ENCODE measurements around the gene TYW1.
"Not testable (repeated sequence)": the region's sequence is repeated elsewhere in the genome, so short reads cannot be mapped to it uniquely, and the experiment has no call there.

TYW1 gene

DNA sequence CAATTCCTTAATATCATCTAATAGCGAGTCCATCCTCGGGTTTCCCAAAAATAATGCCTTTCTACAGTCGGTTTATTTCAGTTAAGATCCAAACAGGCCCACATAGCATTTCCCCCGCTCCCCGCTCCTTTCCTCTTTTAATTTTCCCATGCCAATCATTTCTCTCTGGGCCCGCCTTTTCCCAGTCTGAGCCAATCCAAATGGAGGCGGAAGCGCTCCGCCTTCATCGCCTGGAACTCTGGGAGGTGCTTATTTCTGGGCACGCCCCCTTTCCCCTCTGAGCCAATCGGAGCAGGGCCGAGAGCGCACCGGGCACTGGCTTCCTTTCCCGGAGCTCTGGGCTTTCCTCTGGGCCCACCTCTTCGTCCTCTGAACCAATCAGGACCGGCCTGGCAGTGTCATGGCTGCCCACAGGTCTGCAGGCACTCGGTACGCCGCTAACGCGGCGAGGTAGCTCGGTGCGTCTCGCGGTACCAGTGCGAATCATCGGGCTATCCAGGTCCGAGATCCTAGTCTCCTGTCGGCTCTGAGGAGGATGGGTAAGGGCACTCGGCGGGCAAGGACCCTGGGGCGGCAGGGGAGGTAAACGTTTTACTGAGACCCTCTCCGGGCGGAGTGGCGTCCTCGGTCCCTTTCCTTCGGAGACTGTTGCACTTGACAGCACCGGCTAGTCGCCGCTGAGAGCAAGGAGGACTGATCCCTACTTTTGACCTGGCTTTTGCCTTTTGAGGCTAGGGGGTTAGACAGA is at the start of gene TYW1:
Gene TYW1, plus strand, starts transcription at position 390 of the 748 bp plus-strand sequence. Its CDS starts 146 bp downstream, at position 536.
- H3K4me1 ChIP-seq (ENCODE audit: control insufficient read depth, insufficient read depth, low read length); H3K36me3 ChIP-seq (ENCODE audit: control insufficient read depth, insufficient read depth, low read length); H3K27me3 ChIP-seq (ENCODE audit: control insufficient read depth, insufficient read depth, low read length): not testable (repeated sequence)
- Histone ChIP-seq H3K27ac (ENCODE audit: low read depth, low read length) (peak within 1 kb of the TSS; percentile 77), H3K4me3 (ENCODE audit: low read length) (peak within 1 kb of the TSS; percentile 88), H3K9ac (ENCODE audit: low read length) (peak within 1 kb of the TSS; percentile 66)

DNA sequence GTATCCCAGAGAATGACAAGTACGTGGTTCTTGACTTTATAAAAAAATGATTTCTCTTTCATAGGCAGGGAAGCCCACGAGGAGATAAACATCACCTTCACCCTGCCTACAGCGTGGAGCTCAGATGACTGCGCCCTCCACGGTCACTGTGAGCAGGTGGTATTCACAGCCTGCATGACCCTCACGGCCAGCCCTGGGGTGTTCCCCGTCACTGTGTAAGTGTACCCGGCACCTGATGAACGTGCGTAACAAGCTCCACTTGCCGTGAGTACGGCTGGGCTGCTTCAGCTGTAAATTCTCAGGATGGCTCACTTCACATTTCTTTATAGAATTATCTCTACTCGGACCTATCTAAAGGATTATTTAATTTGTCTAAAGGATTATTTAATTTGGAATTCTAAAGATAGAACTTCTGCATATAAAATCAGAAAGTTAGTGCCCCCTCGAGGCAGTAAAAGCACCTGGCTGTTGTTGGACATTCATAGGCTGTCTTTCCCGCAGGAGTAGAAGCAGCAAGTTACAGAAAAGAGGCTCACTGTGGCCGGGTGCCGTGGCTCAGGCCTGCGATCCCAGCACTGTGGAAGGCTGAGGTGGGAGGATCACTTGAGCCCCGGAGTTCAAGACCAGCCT is 48.0 kb upstream of the TYW1 start:
- H3K27ac ChIP-seq (ENCODE audit: low read depth, low read length): no peak overlapping the region
- no peak overlapping the region for H3K9ac ChIP-seq (ENCODE audit: low read length)
- H3K36me3 ChIP-seq (ENCODE audit: control insufficient read depth, insufficient read depth, low read length): peaks cover 30% of the 10 kb centered on the region
- no peaks in the 10 kb centered on the region for H3K4me1 ChIP-seq (ENCODE audit: control insufficient read depth, insufficient read depth, low read length)
- no peaks in the 10 kb centered on the region for H3K27me3 ChIP-seq (ENCODE audit: control insufficient read depth, insufficient read depth, low read length)
- H3K4me3 ChIP-seq (ENCODE audit: low read length): no peak overlapping the region

- no peak overlapping the region for H3K27ac ChIP-seq (ENCODE audit: low read depth, low read length)
- H3K4me1 ChIP-seq (ENCODE audit: control insufficient read depth, insufficient read depth, low read length): no peaks in the 10 kb centered on the region
- H3K9ac ChIP-seq (ENCODE audit: low read length): no peak overlapping the region
- no peak overlapping the region for H3K4me3 ChIP-seq (ENCODE audit: low read length)
- H3K27me3 ChIP-seq (ENCODE audit: control insufficient read depth, insufficient read depth, low read length): no peaks in the 10 kb centered on the region
- peaks cover 24% of the 10 kb centered on the region for H3K36me3 ChIP-seq (ENCODE audit: control insufficient read depth, insufficient read depth, low read length)
Measured at GRCh38 chr7:66950311-66950710, 46.3 kb upstream of the TYW1 start.

GRCh38 chr7:66950763-66951162 is 45.9 kb upstream of the TYW1 start:
- no peak overlapping the region for H3K27ac ChIP-seq (ENCODE audit: low read depth, low read length)
- H3K36me3 ChIP-seq (ENCODE audit: control insufficient read depth, insufficient read depth, low read length): peaks cover 29% of the 10 kb centered on the region
- no peak overlapping the region for H3K9ac ChIP-seq (ENCODE audit: low read length)

GRCh38 chr7:66952343-66953043 is 44.1 kb upstream of the TYW1 start:
- Histone ChIP-seq H3K36me3 (ENCODE audit: control insufficient read depth, insufficient read depth, low read length) (peaks cover 30% of the 10 kb centered on the region), H3K27ac (ENCODE audit: low read depth, low read length) (no peak overlapping the region)

More at GRCh38 chr7:66950763-66951162, 45.9 kb upstream of the TYW1 start:
- Histone ChIP-seq H3K4me1 (ENCODE audit: control insufficient read depth, insufficient read depth, low read length) (no peaks in the 10 kb centered on the region), H3K27me3 (ENCODE audit: control insufficient read depth, insufficient read depth, low read length) (no peaks in the 10 kb centered on the region), H3K4me3 (ENCODE audit: low read length) (no peak overlapping the region)

GRCh38 chr7:66953044-66953427 is 43.6 kb upstream of the TYW1 start:
- Histone ChIP-seq H3K9ac (ENCODE audit: low read length) (no peak overlapping the region), H3K36me3 (ENCODE audit: control insufficient read depth, insufficient read depth, low read length) (peaks cover 32% of the 10 kb centered on the region), H3K4me3 (ENCODE audit: low read length) (no peak overlapping the region), H3K4me1 (ENCODE audit: control insufficient read depth, insufficient read depth, low read length) (no peaks in the 10 kb centered on the region), H3K27me3 (ENCODE audit: control insufficient read depth, insufficient read depth, low read length) (no peaks in the 10 kb centered on the region), H3K27ac (ENCODE audit: low read depth, low read length) (no peak overlapping the region)

More at GRCh38 chr7:66952343-66953043, 44.1 kb upstream of the TYW1 start:
- Histone ChIP-seq H3K4me3 (ENCODE audit: low read length) (no peak overlapping the region), H3K4me1 (ENCODE audit: control insufficient read depth, insufficient read depth, low read length) (no peaks in the 10 kb centered on the region), H3K9ac (ENCODE audit: low read length) (no peak overlapping the region), H3K27me3 (ENCODE audit: control insufficient read depth, insufficient read depth, low read length) (no peaks in the 10 kb centered on the region)

DNA sequence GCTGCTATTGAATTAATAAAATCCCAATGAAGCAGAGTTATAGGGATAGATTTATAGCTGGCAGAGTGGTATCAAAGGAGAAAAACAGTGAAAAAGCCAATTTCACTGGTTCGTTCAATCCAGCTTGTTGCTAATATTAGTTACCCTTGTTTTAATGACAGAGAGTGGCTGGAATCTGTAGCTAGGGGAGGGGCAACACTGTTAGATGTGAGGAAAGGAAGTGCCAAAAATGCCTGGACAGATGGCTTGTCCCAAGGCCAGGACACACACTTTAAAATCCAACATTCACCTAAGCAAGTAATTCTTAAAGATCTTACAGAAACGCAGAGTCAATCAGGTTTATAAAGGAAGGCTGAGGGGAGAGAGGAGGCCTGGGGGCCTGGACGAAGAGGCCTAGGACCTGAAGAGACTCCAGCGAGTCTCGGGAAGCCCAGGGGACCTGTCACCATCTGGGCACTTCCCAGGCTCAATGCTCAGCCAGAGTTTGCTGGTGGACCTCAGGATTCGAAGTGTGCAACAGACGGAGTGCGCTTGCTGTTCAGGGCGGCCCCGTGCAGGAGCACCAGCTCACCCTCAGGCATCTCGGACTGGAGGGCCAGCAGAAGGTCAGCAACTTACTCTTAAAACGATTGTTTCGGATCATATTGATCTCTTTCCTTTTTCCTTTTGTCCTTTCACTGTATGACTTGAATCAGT is 38.9 kb upstream of the TYW1 start:
- Histone ChIP-seq H3K27ac (ENCODE audit: low read depth, low read length) (no peak overlapping the region), H3K4me3 (ENCODE audit: low read length) (no peak overlapping the region), H3K9ac (ENCODE audit: low read length) (no peak overlapping the region), H3K4me1 (ENCODE audit: control insufficient read depth, insufficient read depth, low read length) (no peaks in the 10 kb centered on the region), H3K36me3 (ENCODE audit: control insufficient read depth, insufficient read depth, low read length) (peaks cover 20% of the 10 kb centered on the region), H3K27me3 (ENCODE audit: control insufficient read depth, insufficient read depth, low read length) (no peaks in the 10 kb centered on the region)

DNA sequence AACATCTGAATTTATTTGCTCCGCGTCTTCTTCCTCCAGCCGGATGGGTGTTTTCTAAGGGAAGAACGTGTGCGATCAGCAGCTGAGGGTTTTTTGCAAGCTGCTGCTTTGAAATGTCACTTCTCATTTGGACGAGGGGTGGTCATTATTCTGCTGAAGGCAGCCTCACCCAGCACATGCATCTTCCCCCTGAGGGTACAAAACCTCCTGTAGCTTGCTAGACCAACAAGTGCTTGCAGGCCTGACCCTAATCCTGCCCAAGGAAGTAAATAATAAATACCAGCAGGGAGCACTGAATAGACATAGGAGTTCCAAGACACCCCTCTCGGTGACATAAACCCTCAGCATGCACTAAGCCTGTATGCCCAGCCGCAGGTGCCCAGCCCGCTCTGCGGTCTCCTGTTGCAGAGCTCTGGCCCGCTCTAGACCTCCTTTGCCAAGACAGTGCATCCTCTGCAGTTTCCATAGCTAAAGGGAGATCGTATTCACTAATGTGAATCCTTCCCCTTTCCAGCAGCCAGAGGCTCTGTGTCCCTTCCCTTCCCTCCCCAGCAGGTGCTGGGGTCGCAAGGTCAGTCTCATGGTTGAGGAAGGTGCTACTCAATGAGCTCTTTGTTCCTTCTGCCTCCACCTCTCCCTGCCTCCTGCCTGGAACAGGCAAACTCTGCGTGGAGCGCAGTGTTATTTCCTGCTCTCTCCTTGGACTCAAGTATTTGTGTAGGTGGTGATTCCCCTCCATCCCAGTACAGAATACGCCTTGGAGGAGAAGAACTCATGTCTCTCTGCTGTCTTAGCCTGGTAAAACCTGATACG is 37.9 kb upstream of the TYW1 start:
- Histone ChIP-seq H3K27ac (ENCODE audit: low read depth, low read length) (no peak overlapping the region), H3K4me3 (ENCODE audit: low read length) (no peak overlapping the region), H3K27me3 (ENCODE audit: control insufficient read depth, insufficient read depth, low read length) (no peaks in the 10 kb centered on the region), H3K4me1 (ENCODE audit: control insufficient read depth, insufficient read depth, low read length) (no peaks in the 10 kb centered on the region), H3K36me3 (ENCODE audit: control insufficient read depth, insufficient read depth, low read length) (peaks cover 18% of the 10 kb centered on the region), H3K9ac (ENCODE audit: low read length) (no peak overlapping the region)

- peaks cover 18% of the 10 kb centered on the region for H3K36me3 ChIP-seq (ENCODE audit: control insufficient read depth, insufficient read depth, low read length)
- no peak overlapping the region for H3K4me3 ChIP-seq (ENCODE audit: low read length)
Measured at GRCh38 chr7:66960192-66960591, 36.4 kb upstream of the TYW1 start.

DNA sequence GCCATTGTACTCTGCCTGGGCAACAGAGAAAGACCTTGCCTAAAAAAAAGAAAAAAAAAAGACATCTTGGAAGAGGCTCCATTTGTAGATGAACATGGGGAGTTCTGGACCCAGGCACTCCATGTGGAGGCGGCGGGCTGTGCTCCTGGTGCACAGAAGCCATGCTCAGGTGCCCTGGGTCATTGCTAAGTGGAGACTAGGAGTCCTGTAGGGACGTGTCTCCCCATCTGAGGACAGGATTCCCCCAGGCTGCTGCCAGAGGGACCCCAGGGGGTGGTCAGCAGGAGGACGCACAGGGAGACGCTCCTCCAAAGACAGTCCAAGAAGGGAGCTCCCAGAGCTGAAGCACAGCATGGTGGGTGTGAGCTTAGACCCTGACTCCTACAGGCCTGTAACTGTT is 35.5 kb upstream of the TYW1 start:
- Histone ChIP-seq H3K9ac (ENCODE audit: low read length) (no peak overlapping the region), H3K27me3 (ENCODE audit: control insufficient read depth, insufficient read depth, low read length) (no peaks in the 10 kb centered on the region), H3K36me3 (ENCODE audit: control insufficient read depth, insufficient read depth, low read length) (peaks cover 12% of the 10 kb centered on the region), H3K4me1 (ENCODE audit: control insufficient read depth, insufficient read depth, low read length) (no peaks in the 10 kb centered on the region), H3K4me3 (ENCODE audit: low read length) (no peak overlapping the region), H3K27ac (ENCODE audit: low read depth, low read length) (no peak overlapping the region)

More at GRCh38 chr7:66960192-66960591, 36.4 kb upstream of the TYW1 start:
- no peaks in the 10 kb centered on the region for H3K4me1 ChIP-seq (ENCODE audit: control insufficient read depth, insufficient read depth, low read length)
- H3K9ac ChIP-seq (ENCODE audit: low read length): no peak overlapping the region
- no peak overlapping the region for H3K27ac ChIP-seq (ENCODE audit: low read depth, low read length)
- H3K27me3 ChIP-seq (ENCODE audit: control insufficient read depth, insufficient read depth, low read length): no peaks in the 10 kb centered on the region

DNA sequence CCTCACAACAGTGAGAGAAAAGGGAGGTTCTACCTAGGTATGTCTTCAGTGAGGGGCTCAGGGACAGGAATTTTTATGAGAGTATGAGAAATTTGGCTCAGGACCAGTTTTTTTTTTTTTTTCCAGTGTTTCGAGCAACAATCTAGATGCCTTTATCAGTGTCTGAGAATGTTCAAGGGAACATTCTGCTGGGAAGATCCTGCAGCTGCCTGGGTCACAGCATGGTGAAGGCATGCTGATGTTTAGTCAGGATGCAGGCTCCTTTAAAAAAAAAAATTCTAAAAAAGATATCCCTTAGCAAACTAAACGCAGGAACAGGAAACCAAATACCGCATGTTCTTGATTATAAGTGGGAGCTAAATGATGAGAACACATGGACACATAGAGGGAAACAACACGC is 32.2 kb upstream of the TYW1 start:
- Histone ChIP-seq H3K36me3 (ENCODE audit: control insufficient read depth, insufficient read depth, low read length) (peaks cover 3% of the 10 kb centered on the region), H3K4me3 (ENCODE audit: low read length) (no peak overlapping the region), H3K27ac (ENCODE audit: low read depth, low read length) (no peak overlapping the region), H3K27me3 (ENCODE audit: control insufficient read depth, insufficient read depth, low read length) (no peaks in the 10 kb centered on the region), H3K4me1 (ENCODE audit: control insufficient read depth, insufficient read depth, low read length) (no peaks in the 10 kb centered on the region), H3K9ac (ENCODE audit: low read length) (no peak overlapping the region)

Data from rectal smooth muscle tissue (tissue), 1 donor.